AG09309 (cell line): ENCODE data around the gene CACNG6.

Source experiments
- DNase-seq: peaks from one replicate; pipeline ENCODE4 v3.0.0-alpha.2; 2010; ENCODE audit warnings: low read depth
- H3K4me3 ChIP-seq: 2 replicates; pipeline ENCODE4 v1.5.1; 2011; ENCODE audit warnings: mild to moderate bottlenecking, low read depth, low read length, moderate library complexity; ENCODE audit not compliant: control insufficient read depth
- TF ChIP-seq, protein P1 (sequence below): IDR thresholded peaks from 2 replicates; pipeline ENCODE4 v1.5.1; 2011; ENCODE audit warnings: mild to moderate bottlenecking, low read depth, low read length, inconsistent platforms; ENCODE audit not compliant: insufficient read depth, control insufficient read depth; ENCODE audit errors: missing control alignments

Gene CACNG6

DNA sequence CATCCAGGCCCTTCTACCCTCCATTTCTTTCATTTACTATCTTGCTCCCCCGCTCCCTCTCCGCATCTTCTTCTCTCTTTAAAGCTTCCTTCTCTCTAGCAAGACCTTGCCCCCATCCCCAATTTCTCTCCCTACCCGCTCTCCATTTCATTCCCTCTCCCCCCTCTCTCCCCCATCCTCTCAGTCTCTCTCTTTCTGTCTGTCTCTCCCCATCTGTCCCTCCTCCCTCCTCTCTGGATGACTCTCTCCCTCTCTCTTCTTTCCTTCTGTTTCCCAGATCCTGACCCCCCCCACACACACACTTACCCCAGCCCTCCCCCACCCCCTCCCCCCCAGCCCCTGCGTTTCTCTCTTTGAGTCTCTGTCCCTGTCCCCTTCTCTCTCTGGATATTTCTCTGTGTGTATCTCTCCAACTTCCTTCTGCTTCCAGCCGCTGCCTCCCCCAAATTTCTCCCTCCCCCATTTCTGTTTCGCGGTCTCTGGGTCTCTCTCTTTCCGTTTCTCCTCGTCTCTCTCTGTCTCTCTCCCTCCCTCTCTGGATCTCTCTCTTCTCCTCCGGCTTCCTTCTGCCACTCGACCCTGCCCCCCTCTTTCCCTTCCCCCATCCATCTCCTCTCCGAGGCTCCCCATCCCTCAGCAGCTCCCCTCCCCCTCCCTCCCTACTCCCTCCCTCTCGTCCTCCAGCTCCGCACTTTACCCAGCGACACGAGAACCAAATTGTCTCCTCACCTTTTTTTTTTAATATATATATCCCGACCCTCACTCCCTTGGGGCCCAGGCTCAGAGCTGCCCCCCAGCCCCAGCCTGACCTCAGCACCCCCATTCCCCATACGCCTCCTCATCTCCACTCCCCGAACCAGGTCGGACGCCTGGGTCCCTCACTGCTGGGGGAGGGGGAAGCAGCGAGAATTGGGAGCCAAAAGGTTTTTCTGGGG lies 32.3 kb upstream of the CACNG6 start:
- H3K4me3 ChIP-seq, result no peak overlapping the region
- TF ChIP-seq, protein P1, sequence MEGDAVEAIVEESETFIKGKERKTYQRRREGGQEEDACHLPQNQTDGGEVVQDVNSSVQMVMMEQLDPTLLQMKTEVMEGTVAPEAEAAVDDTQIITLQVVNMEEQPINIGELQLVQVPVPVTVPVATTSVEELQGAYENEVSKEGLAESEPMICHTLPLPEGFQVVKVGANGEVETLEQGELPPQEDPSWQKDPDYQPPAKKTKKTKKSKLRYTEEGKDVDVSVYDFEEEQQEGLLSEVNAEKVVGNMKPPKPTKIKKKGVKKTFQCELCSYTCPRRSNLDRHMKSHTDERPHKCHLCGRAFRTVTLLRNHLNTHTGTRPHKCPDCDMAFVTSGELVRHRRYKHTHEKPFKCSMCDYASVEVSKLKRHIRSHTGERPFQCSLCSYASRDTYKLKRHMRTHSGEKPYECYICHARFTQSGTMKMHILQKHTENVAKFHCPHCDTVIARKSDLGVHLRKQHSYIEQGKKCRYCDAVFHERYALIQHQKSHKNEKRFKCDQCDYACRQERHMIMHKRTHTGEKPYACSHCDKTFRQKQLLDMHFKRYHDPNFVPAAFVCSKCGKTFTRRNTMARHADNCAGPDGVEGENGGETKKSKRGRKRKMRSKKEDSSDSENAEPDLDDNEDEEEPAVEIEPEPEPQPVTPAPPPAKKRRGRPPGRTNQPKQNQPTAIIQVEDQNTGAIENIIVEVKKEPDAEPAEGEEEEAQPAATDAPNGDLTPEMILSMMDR, result no peak
- DNase-seq, result no peak

GRCh38 chr19:53960187-53960586 lies 31.2 kb upstream of the CACNG6 start:
- DNase-seq, result no peak
- TF ChIP-seq, protein P1, result no peak
- no peak overlapping the region for H3K4me3 ChIP-seq

DNA sequence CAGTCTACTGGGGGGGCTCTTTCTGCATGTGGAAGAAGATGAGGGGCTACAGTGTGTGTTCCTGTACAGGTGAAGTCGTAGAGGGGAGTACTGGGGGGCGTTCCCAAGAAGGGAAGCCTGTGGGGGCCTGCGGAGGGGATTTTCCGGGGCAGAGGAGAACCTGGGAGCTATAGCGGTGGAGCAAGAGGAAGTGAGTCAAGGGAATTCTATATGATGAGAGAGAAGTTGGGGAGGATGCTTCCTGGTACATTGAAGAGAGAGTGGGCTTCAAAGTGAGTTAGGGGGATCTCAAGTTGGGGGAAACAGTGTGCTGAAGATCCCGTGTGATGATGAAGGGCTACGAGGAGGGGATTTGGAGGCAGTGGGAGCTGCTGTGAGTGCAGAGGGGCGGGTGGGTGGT lies 30.6 kb upstream of the CACNG6 start:
- DNase-seq, result no peak
- H3K4me3 ChIP-seq, result no peak overlapping the region
- TF ChIP-seq, protein P1, result no peak

DNA sequence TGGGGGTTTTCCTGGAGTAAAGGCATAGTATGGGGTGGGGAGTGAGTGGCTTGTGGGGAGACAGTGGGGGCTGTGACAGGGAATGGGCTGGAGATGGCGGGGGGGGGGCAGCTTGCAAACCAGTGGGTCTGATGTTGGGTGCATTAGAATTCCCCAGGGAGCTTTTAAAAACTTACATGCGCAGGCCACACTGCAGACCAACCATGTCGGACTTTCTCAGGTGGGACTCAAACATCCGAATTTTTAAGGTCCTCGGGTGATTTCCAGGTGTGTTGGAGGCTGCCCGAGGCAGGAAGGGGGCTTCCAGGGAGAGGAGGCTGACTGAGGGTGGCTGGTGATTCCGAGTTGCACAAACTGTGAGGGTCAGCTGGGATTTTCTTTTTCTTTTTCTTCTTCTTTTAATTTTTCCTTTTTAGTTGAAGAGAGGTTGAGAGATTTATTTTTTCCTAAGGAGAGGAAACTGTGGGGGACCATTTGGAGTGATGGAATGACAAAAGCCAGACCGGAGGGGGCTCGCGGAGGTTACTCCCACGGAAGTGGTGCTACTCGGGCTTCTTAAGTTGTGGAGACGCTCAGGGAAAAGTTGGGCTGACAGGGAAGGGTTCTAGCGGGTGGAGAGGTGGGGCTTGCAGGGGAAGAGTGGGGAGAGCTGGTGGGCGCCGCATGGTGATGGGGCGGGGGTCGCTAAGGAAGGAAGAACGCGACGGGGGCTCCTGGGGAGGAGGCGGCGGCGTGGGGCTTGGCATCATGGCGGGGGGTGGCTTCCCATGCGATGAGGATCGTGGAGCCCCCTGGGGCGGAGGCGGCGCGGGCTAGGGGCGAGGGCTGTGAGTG lies 29.7 kb upstream of the CACNG6 start:
- no peak for DNase-seq
- H3K4me3 ChIP-seq, result no peak overlapping the region
- TF ChIP-seq, protein P1, result no peak

GRCh38 chr19:53962887-53963431 lies 28.5 kb upstream of the CACNG6 start, which contains the start of gene CACNG8:
CACNG8 (plus strand) TSS chr19:53962937.
- TF ChIP-seq, protein P1, result no peak
- no peak within 1 kb of the TSS for H3K4me3 ChIP-seq
- DNase-seq, result no peak

DNA sequence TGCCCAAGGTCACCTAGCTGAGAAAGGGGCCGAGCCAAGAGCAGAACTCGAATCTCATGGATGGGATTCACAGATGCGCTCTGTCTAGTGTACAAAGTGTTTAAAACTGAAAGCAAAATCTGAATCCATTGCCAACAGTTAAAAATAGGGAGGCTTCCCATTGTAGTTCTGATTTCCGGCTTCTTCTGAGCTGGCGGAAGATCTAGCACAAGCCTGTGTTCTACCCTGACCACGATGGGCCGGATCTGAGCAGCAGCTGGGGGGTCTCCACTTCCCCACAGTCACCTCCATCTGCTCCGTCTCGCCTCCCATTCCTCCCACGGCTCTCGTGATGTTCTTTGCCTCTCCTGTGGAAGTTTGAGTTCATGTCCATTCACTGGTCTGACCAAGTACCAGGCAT lies 26.3 kb upstream of the CACNG6 start:
- DNase-seq, result no peak
- TF ChIP-seq, protein P1, result no peak
- no peak overlapping the region for H3K4me3 ChIP-seq
